ENCODE data around the gene RNF220.

RNF220 gene

GRCh38 chr1:44472620-44473525 lies 67.8 kb downstream of the RNF220 start:
- peaks cover 4% of the 10 kb centered on the region for H3K9me3 ChIP-seq (ENCODE audit: low read length)
- no peak overlapping the region for H2AFZ ChIP-seq (ENCODE audit: low read length)

GRCh38 chr1:44476891-44477290 lies 71.8 kb downstream of the RNF220 start:
- Histone ChIP-seq H2AFZ (ENCODE audit: low read length) (no peak overlapping the region), H3K4me2 (ENCODE audit: low read length) (no peak overlapping the region), H3K27me3 (ENCODE audit: insufficient read depth, low read length) (no peaks in the 10 kb centered on the region), H3K9ac (ENCODE audit: low read length) (no peak overlapping the region), H3K4me3 (ENCODE audit: low read depth, low read length, poor library complexity, severe bottlenecking) (no peak overlapping the region), H3K27ac (ENCODE audit: low read depth, low read length, poor library complexity, severe bottlenecking) (no peak overlapping the region), H3K36me3 (ENCODE audit: insufficient read depth, low read length) (no peaks in the 10 kb centered on the region), H3F3A (ENCODE audit: insufficient read depth, low read length) (no peaks in the 10 kb centered on the region), H3K9me2 (ENCODE audit: low read depth, low read length) (no peaks in the 10 kb centered on the region), H3K79me2 (ENCODE audit: insufficient read depth, low read length) (no peaks in the 10 kb centered on the region), H3K9me3 (ENCODE audit: low read length) (peaks cover 1% of the 10 kb centered on the region), H4K20me1 (ENCODE audit: insufficient read depth, low read length) (no peaks in the 10 kb centered on the region), H3K4me1 (ENCODE audit: insufficient read depth, low read length, severe bottlenecking) (no peaks in the 10 kb centered on the region)
- TF ChIP-seq EZH2 (IDR thresholded peaks at IDR 0.05; ENCODE audit: borderline replicate concordance, low read length) (no peak), CTCF (IDR thresholded peaks at IDR 0.05; ENCODE audit: low read length) (no peak)

More at GRCh38 chr1:44472620-44473525, 67.8 kb downstream of the RNF220 start:
- H3K27ac ChIP-seq (ENCODE audit: low read depth, low read length, poor library complexity, severe bottlenecking), result no peak overlapping the region
- no peaks in the 10 kb centered on the region for H3F3A ChIP-seq (ENCODE audit: insufficient read depth, low read length)
- no peaks in the 10 kb centered on the region for H3K9me2 ChIP-seq (ENCODE audit: low read depth, low read length)
- no peak overlapping the region for H3K4me2 ChIP-seq (ENCODE audit: low read length)
- H3K4me1 ChIP-seq (ENCODE audit: insufficient read depth, low read length, severe bottlenecking), result no peaks in the 10 kb centered on the region
- TF ChIP-seq CTCF (IDR thresholded peaks at IDR 0.05; ENCODE audit: low read length), result no peak
- no peak for TF ChIP-seq EZH2 (IDR thresholded peaks at IDR 0.05; ENCODE audit: borderline replicate concordance, low read length)
- no peaks in the 10 kb centered on the region for H3K36me3 ChIP-seq (ENCODE audit: insufficient read depth, low read length)
- H3K79me2 ChIP-seq (ENCODE audit: insufficient read depth, low read length), result no peaks in the 10 kb centered on the region
- no peak overlapping the region for H3K9ac ChIP-seq (ENCODE audit: low read length)
- H3K27me3 ChIP-seq (ENCODE audit: insufficient read depth, low read length), result no peaks in the 10 kb centered on the region
- no peaks in the 10 kb centered on the region for H4K20me1 ChIP-seq (ENCODE audit: insufficient read depth, low read length)
- no peak overlapping the region for H3K4me3 ChIP-seq (ENCODE audit: low read depth, low read length, poor library complexity, severe bottlenecking)

- Histone ChIP-seq H3K4me3 (ENCODE audit: low read depth, low read length, poor library complexity, severe bottlenecking) (no peak overlapping the region), H2AFZ (ENCODE audit: low read length) (no peak overlapping the region), H3K36me3 (ENCODE audit: insufficient read depth, low read length) (no peaks in the 10 kb centered on the region), H3K9me3 (ENCODE audit: low read length) (no peaks in the 10 kb centered on the region), H3K27ac (ENCODE audit: low read depth, low read length, poor library complexity, severe bottlenecking) (no peak overlapping the region), H4K20me1 (ENCODE audit: insufficient read depth, low read length) (no peaks in the 10 kb centered on the region), H3K9me2 (ENCODE audit: low read depth, low read length) (no peaks in the 10 kb centered on the region), H3K79me2 (ENCODE audit: insufficient read depth, low read length) (no peaks in the 10 kb centered on the region), H3F3A (ENCODE audit: insufficient read depth, low read length) (no peaks in the 10 kb centered on the region), H3K4me2 (ENCODE audit: low read length) (no peak overlapping the region), H3K9ac (ENCODE audit: low read length) (no peak overlapping the region), H3K27me3 (ENCODE audit: insufficient read depth, low read length) (peaks cover 9% of the 10 kb centered on the region; the same call in 1 of the 2 replicates), H3K4me1 (ENCODE audit: insufficient read depth, low read length, severe bottlenecking) (no peaks in the 10 kb centered on the region)
- TF ChIP-seq EZH2 (IDR thresholded peaks at IDR 0.05; ENCODE audit: borderline replicate concordance, low read length), result no peak
- TF ChIP-seq CTCF (IDR thresholded peaks at IDR 0.05; ENCODE audit: low read length), result no peak
Measured at GRCh38 chr1:44481701-44482100, 76.6 kb downstream of the RNF220 start.
